GM12801 (cell line): ENCODE results near the gene SPPL2A.

Experiments
- CTCF ChIP-seq: IDR thresholded peaks from one replicate; pipeline ENCODE4 v1.5.1; 2011; ENCODE audit warnings: control low read depth; ENCODE audit not compliant: insufficient read length; ENCODE audit errors: extremely low read depth

SPPL2A gene

DNA sequence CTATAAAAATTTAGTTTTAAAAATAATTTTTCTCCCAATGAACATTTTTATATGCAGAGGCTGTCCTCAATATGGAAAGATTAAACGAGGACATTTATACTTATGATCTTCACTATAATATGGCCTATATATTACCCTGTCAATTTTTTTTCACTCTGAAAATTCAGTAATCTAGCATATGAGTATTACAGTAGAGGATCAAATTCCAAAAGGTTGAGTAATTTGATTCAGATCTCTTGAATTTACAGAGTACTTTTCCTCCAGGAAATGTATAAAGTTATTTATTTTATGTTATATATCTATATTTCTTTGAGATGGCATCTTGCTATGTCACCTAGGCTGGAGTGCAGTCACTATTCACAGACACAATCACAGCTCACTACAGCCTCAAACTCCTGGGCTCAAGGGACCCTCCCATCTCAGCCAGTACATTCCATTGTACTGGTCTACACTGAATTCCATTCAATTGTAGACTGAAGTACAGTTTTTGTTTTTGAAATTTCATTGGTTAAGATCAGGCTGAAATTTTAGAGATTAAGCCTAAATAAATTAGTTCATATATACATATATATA, 62.7 kb downstream of the SPPL2A start:
- no peak for TF ChIP-seq CTCF

- TF ChIP-seq CTCF: no peak
Measured at GRCh38 chr15:50698101-50698500, 67.4 kb downstream of the SPPL2A start.

DNA sequence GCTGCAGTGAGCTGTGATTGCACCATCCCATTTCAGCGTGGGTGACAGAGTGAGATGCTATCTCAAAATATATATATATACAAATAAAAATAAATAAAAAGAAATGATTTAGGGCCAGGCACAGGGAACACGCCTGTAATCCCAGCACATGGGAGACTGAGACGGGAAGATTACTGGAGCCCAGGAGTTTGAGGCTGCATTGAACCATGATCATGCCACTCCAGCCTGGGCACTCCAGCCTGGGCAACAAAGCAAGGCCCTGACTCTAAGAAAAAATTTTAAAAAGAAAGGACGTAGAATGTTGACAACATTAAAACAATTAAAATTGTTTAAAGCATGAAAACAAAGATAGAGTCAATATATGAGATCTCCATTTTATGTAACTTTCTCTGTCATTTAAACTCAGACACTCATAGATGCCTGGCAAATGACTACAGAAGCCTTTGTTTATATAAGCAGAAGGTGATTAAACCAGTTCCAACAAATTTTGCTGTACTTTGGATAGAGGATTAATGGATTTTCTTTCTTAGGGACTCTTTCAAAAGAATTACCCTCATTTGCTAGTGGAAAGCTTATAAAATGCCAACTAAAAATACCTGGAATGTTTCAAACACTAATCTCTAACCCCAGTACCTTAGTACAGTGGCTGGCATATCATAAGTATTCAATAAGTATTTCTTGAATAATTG, 68.3 kb downstream of the SPPL2A start:
- no peak for TF ChIP-seq CTCF

DNA sequence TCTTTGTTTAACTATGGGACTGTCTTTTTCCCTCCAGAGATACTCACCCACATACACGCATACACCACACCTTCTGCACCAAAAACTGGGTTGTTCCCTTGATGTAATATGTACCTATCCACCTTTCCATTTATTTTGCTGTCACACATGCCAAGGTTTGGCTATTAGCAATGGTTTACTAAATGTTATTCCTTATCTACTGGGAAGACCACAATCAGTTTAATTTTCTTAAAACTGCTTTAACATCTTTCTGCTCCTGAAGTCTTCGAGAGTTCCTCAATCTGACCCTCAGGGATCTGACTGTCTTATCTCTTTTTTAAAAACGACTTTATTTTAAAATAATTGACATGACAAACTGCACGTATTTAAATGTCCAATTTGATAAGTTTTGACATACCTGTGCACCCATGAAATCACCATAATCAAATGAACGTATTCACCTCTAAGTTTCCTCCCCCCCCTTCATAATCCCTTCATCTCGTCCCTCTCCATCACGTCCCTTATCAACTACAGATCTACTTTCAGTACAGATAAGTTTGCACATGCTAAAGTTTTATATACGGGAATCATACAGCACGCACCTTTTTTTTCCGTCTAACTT, 78.1 kb downstream of the SPPL2A start:
- no peak for TF ChIP-seq CTCF

- TF ChIP-seq CTCF: no peak
Measured at GRCh38 chr15:50686469-50687301, 78.8 kb downstream of the SPPL2A start, which contains the start of gene TRPM7. Gene TRPM7 (minus strand): TSS chr15:50686797. CDS start chr15:50686533, 264 bp downstream.

- TF ChIP-seq CTCF: no peak
Measured at GRCh38 chr15:50685976-50686468, 79.5 kb downstream of the SPPL2A start.
